ENCODE data around the gene CTTN. TPM values are rescaled to one million over a fixed set of nuclear protein-coding genes. Genes with fewer than 3 reads are reported as not detected.
"Not testable (repeated sequence)": the region's sequence is repeated elsewhere in the genome, so short reads cannot be mapped to it uniquely, and the experiment has no call there.

Gene CTTN
- total RNA-seq, 1 donor from 2014 or later: 33.4 TPM

GRCh38 chr11:70435765-70436500, 37.6 kb downstream of the CTTN start:
- Mint-ChIP-seq H3K27ac (no peak overlapping the region), H3K4me3 (ENCODE audit: low read depth) (no peak overlapping the region), H3K27me3 (ENCODE audit: low read depth) (no peaks in the 10 kb centered on the region), H3K36me3 (ENCODE audit: low read depth) (no peaks in the 10 kb centered on the region), H3K4me1 (ENCODE audit: low read depth) (no peaks in the 10 kb centered on the region), H3K9me3 (no peaks in the 10 kb centered on the region)
- DNase-seq (ENCODE audit: low spot score): no peak
- intact Hi-C loops (cut with micrococcal nuclease): no loop called here

DNA sequence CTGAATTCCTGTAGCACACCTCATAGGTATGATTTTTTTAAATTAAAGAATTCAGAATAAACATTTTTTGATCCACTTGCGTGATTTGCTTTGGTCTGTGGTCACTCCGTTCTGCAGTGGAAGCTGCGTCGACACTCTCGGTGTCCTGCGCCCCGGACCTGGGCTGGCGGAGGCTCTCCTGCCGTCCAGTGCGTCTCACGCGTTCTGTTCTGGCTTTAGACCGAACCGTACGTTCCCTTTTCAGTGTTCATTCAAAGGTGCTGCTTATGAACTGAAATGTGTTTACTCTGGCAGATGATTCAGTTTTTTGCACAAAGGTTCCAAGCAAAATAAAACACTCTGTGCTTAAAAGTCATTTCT, 38.2 kb downstream of the CTTN start:
- no peaks in the 10 kb centered on the region for H3K27me3 Mint-ChIP-seq (ENCODE audit: low read depth)
- no peaks in the 10 kb centered on the region for H3K9me3 Mint-ChIP-seq
- H3K4me1 Mint-ChIP-seq (ENCODE audit: low read depth): no peaks in the 10 kb centered on the region
- H3K4me3 Mint-ChIP-seq (ENCODE audit: low read depth): no peak overlapping the region
- H3K27ac Mint-ChIP-seq: no peak overlapping the region
- DNase-seq (ENCODE audit: low spot score): no peak
- no peaks in the 10 kb centered on the region for H3K36me3 Mint-ChIP-seq (ENCODE audit: low read depth)
- intact Hi-C loops (cut with micrococcal nuclease): no loop called here

DNA sequence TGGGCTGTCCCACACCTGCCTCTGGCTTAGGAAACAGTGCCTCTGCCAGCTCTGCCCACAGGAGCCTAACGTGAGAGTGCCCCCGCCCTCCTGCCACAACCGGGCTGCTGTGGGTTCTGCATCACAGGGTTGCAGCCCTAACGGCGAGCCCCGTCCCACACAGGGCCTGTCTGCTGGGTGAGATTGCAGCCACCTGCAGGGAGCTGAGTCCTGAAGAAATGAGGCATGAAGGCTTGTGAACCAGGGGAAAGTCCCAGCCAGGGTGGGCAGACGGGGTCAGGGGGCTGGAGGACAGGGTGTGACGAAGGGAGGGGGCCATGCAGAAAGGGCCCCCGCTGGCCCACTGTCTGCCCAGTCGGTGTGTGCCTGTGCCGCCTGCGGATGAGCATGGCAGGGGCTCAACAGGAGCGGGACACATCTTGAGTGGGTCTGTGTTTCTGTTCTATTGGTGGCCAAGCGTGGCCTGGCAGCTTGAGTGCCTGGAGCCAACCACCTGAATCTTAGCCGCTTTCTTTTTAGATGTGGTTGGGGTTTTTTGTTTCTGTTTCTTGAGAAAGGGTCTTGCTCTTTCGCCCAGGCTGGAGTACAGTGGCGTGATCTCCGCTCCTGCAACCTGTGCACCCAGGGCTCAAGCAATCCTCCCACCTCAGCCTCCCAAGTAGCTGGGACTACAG, 38.9 kb downstream of the CTTN start:
- H3K27ac Mint-ChIP-seq: no peak overlapping the region
- no peak overlapping the region for H3K4me3 Mint-ChIP-seq (ENCODE audit: low read depth)
- no peak for DNase-seq (ENCODE audit: low spot score)
- H3K9me3 Mint-ChIP-seq: no peaks in the 10 kb centered on the region
- H3K36me3 Mint-ChIP-seq (ENCODE audit: low read depth): no peaks in the 10 kb centered on the region
- no peaks in the 10 kb centered on the region for H3K27me3 Mint-ChIP-seq (ENCODE audit: low read depth)
- intact Hi-C loops (cut with micrococcal nuclease): no loop called here
- H3K4me1 Mint-ChIP-seq (ENCODE audit: low read depth): no peaks in the 10 kb centered on the region

DNA sequence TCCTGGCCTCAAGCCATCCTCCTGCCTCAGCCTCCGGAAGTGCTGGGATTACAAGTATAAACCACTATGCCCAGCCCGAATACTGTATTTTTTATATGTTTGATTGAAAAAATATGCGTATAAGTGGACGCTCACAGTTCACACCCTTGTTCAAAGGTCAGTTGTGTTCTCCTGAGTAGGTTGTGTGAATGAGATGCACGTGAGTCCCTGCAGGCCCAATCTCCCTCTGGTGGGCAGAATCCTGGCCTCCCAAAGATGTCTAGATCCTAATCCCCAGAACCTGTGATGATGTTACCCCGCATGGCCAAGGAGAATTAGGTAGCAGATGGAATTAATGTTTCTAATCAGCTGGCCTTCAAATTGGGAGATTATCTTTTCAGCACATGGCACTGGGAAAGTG, 41.9 kb downstream of the CTTN start:
- intact Hi-C loops (cut with micrococcal nuclease): no loop called here
- Mint-ChIP-seq H3K4me3 (ENCODE audit: low read depth) (no peak overlapping the region), H3K27me3 (ENCODE audit: low read depth) (no peaks in the 10 kb centered on the region), H3K36me3 (ENCODE audit: low read depth) (no peaks in the 10 kb centered on the region), H3K4me1 (ENCODE audit: low read depth) (no peaks in the 10 kb centered on the region), H3K27ac (no peak overlapping the region), H3K9me3 (no peaks in the 10 kb centered on the region)
- no peak for DNase-seq (ENCODE audit: low spot score)

DNA sequence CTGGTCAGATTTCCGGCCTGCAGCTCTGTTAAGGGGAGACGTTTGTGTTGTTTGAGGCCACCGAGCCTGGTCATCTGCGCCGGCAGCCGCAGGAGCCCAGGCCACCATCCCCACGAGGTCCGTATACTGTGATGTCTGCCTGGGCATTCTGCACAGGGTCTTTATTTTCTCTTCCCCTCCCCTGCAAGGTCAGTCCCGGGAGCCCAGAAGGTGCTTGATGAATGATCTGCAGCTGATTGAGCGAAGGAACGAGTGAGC, 45.4 kb downstream of the CTTN start:
- peaks cover 2% of the 10 kb centered on the region for H3K36me3 Mint-ChIP-seq (ENCODE audit: low read depth)
- H3K27me3 Mint-ChIP-seq (ENCODE audit: low read depth): no peaks in the 10 kb centered on the region
- H3K4me3 Mint-ChIP-seq (ENCODE audit: low read depth): no peak overlapping the region
- no peak for DNase-seq (ENCODE audit: low spot score)
- no peak overlapping the region for H3K27ac Mint-ChIP-seq
- H3K9me3 Mint-ChIP-seq: peaks cover 5% of the 10 kb centered on the region
- intact Hi-C loops (cut with micrococcal nuclease): no loop called here
- H3K4me1 Mint-ChIP-seq (ENCODE audit: low read depth): no peaks in the 10 kb centered on the region

DNA sequence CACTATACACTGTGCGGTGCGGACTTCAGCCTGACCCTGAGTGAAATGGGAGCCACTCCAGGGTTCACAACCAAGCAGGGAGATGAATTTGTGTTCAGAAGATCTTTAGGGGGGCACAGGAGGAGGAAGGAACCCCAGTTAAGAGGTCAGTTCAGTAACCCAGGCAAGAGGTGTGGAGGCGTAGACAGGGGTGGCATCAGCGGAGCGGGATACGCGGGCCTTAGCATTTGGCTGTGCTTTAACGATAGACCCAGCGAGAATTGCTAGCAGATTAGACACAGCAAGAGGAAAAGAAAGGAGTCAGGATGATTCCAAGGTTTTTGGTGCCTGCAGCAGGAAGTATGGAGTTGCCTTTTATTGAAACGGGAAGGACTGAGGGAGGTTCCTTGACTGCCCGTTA, 46.8 kb downstream of the CTTN start:
- H3K27me3 Mint-ChIP-seq (ENCODE audit: low read depth): no peaks in the 10 kb centered on the region
- intact Hi-C loops (cut with micrococcal nuclease): no loop called here
- H3K4me3 Mint-ChIP-seq (ENCODE audit: low read depth): no peak overlapping the region
- no peak for DNase-seq (ENCODE audit: low spot score)
- peaks cover 8% of the 10 kb centered on the region for H3K36me3 Mint-ChIP-seq (ENCODE audit: low read depth)
- peaks cover 19% of the 10 kb centered on the region for H3K9me3 Mint-ChIP-seq
- no peak overlapping the region for H3K27ac Mint-ChIP-seq
- no peaks in the 10 kb centered on the region for H3K4me1 Mint-ChIP-seq (ENCODE audit: low read depth)

DNA sequence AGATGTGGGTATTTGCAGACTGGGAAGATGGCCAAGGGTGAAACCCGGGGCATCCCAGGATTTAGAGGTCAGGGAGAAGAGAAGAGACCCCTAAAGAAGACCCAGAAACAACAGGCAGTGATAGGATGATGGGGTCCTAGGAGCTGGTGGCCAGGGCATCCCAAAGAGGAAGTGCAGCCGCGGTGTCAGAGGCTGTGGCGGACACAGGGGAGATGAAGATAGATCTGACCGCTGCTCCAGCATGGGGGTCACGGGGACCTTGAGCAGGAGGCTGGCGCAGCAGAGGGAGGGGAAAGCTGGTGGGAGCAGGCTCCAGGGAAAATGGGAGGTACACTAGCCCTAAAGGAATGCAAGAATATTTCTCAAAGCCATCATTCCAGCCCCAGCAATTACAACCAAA, 47.3 kb downstream of the CTTN start:
- H3K9me3 Mint-ChIP-seq: peaks cover 24% of the 10 kb centered on the region
- no peak for DNase-seq (ENCODE audit: low spot score)
- no peaks in the 10 kb centered on the region for H3K27me3 Mint-ChIP-seq (ENCODE audit: low read depth)
- intact Hi-C loops (cut with micrococcal nuclease): no loop called here
- no peak overlapping the region for H3K27ac Mint-ChIP-seq
- no peaks in the 10 kb centered on the region for H3K4me1 Mint-ChIP-seq (ENCODE audit: low read depth)
- no peak overlapping the region for H3K4me3 Mint-ChIP-seq (ENCODE audit: low read depth)
- peaks cover 8% of the 10 kb centered on the region for H3K36me3 Mint-ChIP-seq (ENCODE audit: low read depth)

DNA sequence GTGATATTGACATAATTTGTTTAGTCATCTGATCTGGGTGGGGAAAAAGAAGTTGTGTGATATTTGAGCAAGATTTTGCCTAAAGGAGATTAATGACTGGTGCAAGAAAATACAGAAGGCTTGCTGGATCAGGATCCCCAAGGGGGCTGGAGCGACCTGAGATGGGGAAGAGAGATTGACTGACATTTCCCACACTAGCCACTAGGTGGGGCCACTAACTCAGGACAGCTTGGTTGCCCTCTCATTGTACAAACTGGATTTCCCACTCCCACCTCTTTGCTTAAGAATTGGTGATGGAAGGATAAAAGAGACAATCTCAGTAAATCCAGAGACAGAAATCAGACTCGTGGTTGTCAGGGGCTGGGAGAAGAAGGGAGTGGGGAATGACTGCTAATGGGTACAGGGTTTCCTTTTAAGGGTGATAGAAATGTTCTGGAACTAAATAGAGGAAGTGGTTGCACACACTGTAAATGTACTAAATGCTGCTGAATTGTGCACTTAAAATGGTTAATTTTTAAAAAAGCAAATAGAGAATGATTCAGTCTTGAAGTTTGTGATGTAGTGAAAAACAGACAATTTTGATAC, 50.7 kb downstream of the CTTN start:
- intact Hi-C loops (cut with micrococcal nuclease): no loop called here
- no peak for DNase-seq (ENCODE audit: low spot score)
- Mint-ChIP-seq H3K4me1 (ENCODE audit: low read depth) (no peaks in the 10 kb centered on the region), H3K27ac (no peak overlapping the region), H3K9me3 (peaks cover 24% of the 10 kb centered on the region), H3K27me3 (ENCODE audit: low read depth) (no peaks in the 10 kb centered on the region), H3K4me3 (ENCODE audit: low read depth) (no peak overlapping the region), H3K36me3 (ENCODE audit: low read depth) (peaks cover 8% of the 10 kb centered on the region)

DNA sequence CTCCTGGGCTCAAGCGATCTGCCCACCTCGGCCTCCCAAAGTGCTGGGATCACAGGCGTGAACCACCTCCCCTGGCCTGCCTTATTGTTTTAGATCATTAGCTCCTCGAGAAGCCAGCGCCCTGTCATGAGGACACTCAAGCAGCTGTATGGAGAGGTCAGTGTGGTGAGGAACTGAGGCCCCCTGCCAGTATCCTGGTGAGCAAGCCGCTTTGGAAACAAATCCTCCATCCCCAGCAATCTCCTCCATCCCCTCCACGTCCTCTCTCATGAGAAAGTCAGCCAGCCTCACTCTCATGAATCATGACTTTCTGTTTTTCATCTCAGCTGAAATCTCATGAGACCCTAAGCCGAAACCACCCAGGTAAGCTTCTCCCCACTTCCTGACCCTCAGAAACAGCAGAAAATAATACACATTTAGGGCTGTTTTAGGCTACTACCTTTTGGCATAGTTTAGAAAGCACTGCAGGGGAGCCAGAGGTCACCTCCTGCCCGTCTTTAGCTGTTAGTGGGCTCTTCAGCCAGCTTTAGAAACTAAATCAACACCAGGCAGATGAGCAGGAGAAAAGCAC, 56.0 kb downstream of the CTTN start:
- Mint-ChIP-seq H3K27me3 (ENCODE audit: low read depth) (no peaks in the 10 kb centered on the region), H3K27ac (no peak overlapping the region), H3K9me3 (peaks cover 13% of the 10 kb centered on the region), H3K4me1 (ENCODE audit: low read depth) (no peaks in the 10 kb centered on the region), H3K36me3 (ENCODE audit: low read depth) (peaks cover 3% of the 10 kb centered on the region), H3K4me3 (ENCODE audit: low read depth) (no peak overlapping the region)
- intact Hi-C loops (cut with micrococcal nuclease): no loop called here
- DNase-seq (ENCODE audit: low spot score): no peak

DNA sequence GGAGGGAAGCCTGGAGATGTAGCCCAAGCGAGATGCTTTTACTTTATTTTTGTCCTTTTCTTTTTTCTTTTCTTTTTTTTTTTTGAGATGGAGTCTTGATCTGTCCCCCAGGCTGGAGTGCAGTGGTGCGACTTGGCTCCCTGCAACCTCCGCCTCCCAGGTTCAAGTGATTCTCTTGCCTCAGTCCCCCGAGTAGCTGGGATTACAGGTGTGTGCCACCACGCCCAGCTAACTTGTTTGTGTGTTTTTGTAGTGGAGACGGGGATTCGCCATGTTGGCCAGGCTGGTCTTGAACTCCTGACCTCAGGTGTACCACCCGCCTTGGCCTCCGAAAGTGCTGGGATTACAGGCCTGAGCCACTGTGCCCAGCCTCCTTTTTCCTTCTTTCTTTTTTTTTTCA, 56.5 kb downstream of the CTTN start:
- H3K4me1 Mint-ChIP-seq (ENCODE audit: low read depth): not testable (repeated sequence)

DNA sequence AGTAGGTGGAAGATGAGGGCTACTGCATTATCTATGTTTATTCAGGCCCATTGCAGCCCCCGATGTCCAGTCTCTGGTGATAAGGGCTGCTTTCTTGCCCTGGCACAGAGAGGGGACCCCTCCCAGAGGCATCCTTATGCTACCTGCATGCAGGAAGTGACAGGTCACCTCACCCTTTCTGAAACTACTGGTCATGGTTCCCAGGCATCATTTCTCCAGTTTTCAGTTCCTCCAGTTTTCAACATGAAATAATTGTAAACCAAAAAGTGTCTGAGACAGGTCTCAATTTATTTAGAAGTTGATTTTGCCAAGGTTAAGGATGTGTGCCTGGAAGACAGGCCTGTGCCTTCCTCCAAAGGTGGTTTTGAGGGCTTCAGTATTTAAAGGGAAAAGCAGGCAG, 57.0 kb downstream of the CTTN start:
- H3K36me3 Mint-ChIP-seq (ENCODE audit: low read depth): no peaks in the 10 kb centered on the region
- no peaks in the 10 kb centered on the region for H3K27me3 Mint-ChIP-seq (ENCODE audit: low read depth)
- H3K4me3 Mint-ChIP-seq (ENCODE audit: low read depth): no peak overlapping the region
- intact Hi-C loops (cut with micrococcal nuclease): no loop called here
- no peak overlapping the region for H3K27ac Mint-ChIP-seq
- DNase-seq (ENCODE audit: low spot score): no peak
- peaks cover 3% of the 10 kb centered on the region for H3K9me3 Mint-ChIP-seq
- H3K4me1 Mint-ChIP-seq (ENCODE audit: low read depth): no peaks in the 10 kb centered on the region

More for the DNA sequence above, 56.5 kb downstream of the CTTN start:
- intact Hi-C loops (cut with micrococcal nuclease); H3K9me3 Mint-ChIP-seq; H3K27me3 Mint-ChIP-seq (ENCODE audit: low read depth); DNase-seq (ENCODE audit: low spot score); H3K4me3 Mint-ChIP-seq (ENCODE audit: low read depth); H3K36me3 Mint-ChIP-seq (ENCODE audit: low read depth); H3K27ac Mint-ChIP-seq: not testable (repeated sequence)

- DNase-seq (ENCODE audit: low spot score): no peak
- no peak overlapping the region for H3K27ac Mint-ChIP-seq
- H3K4me1 Mint-ChIP-seq (ENCODE audit: low read depth): no peaks in the 10 kb centered on the region
Observed at GRCh38 chr11:70456921-70457532, 58.7 kb downstream of the CTTN start.

DNA sequence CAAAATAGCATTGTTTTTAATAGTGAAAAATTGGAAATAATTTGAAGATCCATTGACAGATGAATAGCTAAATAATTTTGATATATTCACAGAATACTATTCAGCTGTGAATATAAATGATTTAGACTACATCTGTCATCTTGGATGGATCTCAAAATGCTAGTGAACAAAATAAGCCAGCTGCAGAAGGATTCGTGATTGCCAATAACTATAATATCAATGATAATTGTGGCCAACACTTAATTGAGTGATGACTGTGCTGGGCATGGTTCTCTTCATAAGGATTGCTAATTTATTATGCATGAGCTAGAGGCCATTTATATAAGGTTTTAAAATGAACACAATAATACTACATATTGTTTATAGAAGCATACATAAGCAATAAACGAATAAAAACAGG, 60.4 kb downstream of the CTTN start:
- H3K36me3 Mint-ChIP-seq (ENCODE audit: low read depth): no peaks in the 10 kb centered on the region
- H3K4me1 Mint-ChIP-seq (ENCODE audit: low read depth): no peaks in the 10 kb centered on the region
- intact Hi-C loops (cut with micrococcal nuclease): no loop called here
- no peaks in the 10 kb centered on the region for H3K9me3 Mint-ChIP-seq
- H3K4me3 Mint-ChIP-seq (ENCODE audit: low read depth): no peak overlapping the region
- no peak overlapping the region for H3K27ac Mint-ChIP-seq
- no peaks in the 10 kb centered on the region for H3K27me3 Mint-ChIP-seq (ENCODE audit: low read depth)
- no peak for DNase-seq (ENCODE audit: low spot score)

More at GRCh38 chr11:70456921-70457532, 58.7 kb downstream of the CTTN start:
- no peaks in the 10 kb centered on the region for H3K9me3 Mint-ChIP-seq
- no peaks in the 10 kb centered on the region for H3K27me3 Mint-ChIP-seq (ENCODE audit: low read depth)
- H3K36me3 Mint-ChIP-seq (ENCODE audit: low read depth): no peaks in the 10 kb centered on the region
- H3K4me3 Mint-ChIP-seq (ENCODE audit: low read depth): no peak overlapping the region
- intact Hi-C loops (cut with micrococcal nuclease): no loop called here

Measured in activated T-helper 2 cell treated with anti-CD3 and anti-CD28 coated beads, Interferon-gamma antibody, Interleukin-2, Interleukin-4, amounts not matched to agents 10 μg/mL and 5 μg/mL and 100 μg/mL, durations not matched to agents 14 hours and 24 hours and 36 hours (primary cell).